ENCODE results near the gene TCHP. TPM values are rescaled to one million over a fixed set of nuclear protein-coding genes. Genes with fewer than 3 reads are reported as not detected.

Gene TCHP
- total RNA-seq, 1 experiment from 2014 or later: 13.3 TPM

DNA sequence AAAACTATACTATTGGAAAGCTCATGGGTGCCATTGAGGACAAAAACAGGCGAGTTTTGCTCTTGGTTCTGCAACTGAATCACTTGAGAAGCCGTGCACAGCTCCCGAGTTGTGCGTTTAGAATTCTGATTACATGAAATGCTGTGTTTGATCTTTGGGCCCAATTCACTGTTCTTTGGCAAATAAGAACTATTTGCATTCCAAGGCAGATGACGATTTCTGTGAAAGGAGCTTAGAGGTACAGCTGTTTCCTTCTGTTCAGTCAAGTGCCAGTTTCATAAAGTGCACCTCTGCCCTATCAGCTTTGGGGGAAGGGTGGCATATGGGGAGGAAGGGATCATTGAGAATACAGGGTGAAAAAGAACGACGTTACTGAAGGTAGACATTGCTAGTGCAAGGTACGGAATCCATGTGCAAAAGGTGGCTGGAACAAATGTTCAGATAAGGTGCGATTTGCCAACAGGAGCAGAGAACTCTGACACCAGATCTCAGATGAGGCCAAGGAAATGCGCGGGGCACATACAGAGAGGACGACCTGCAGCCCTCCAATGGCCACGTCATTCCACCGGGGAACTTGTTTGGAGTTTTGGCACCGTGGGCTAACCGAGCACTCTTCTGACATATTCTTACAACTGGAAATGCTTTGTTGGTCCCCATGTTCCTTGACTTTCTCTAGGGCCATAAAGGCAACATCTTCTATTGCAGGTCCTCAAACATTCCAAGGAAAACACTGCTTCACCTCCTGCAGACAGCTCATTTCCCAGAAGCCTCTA, 30.1 kb downstream of the TCHP start:
- H4K91ac ChIP-seq (ENCODE audit: insufficient read length, low read depth, low read length): no peak overlapping the region
- no peak overlapping the region for H2BK5ac ChIP-seq (ENCODE audit: insufficient read length, low read length)
- H4K5ac ChIP-seq (ENCODE audit: insufficient read length, low read depth, low read length): no peak overlapping the region
- TF ChIP-seq, protein P1, sequence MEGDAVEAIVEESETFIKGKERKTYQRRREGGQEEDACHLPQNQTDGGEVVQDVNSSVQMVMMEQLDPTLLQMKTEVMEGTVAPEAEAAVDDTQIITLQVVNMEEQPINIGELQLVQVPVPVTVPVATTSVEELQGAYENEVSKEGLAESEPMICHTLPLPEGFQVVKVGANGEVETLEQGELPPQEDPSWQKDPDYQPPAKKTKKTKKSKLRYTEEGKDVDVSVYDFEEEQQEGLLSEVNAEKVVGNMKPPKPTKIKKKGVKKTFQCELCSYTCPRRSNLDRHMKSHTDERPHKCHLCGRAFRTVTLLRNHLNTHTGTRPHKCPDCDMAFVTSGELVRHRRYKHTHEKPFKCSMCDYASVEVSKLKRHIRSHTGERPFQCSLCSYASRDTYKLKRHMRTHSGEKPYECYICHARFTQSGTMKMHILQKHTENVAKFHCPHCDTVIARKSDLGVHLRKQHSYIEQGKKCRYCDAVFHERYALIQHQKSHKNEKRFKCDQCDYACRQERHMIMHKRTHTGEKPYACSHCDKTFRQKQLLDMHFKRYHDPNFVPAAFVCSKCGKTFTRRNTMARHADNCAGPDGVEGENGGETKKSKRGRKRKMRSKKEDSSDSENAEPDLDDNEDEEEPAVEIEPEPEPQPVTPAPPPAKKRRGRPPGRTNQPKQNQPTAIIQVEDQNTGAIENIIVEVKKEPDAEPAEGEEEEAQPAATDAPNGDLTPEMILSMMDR (conservative IDR thresholded peaks at IDR 0.05): no peak
- H3K14ac ChIP-seq (ENCODE audit: insufficient read depth, low read length): no peak overlapping the region
- H2BK15ac ChIP-seq (ENCODE audit: low read depth, low read length): no peak overlapping the region
- H2AK5ac ChIP-seq (ENCODE audit: insufficient read length, low read length): no peak overlapping the region
- H3K23me2 ChIP-seq (ENCODE audit: insufficient read length, low read depth, low read length, poor library complexity, severe bottlenecking): no peaks in the 10 kb centered on the region
- DNase-seq: no peak
- no peak overlapping the region for H3K4me3 Mint-ChIP-seq
- no peak overlapping the region for H3T11ph ChIP-seq (ENCODE audit: low read length)
- no peaks in the 10 kb centered on the region for H3K9me3 Mint-ChIP-seq
- H3K18ac ChIP-seq (ENCODE audit: insufficient read length, low read depth, low read length): no peak overlapping the region
- H3K9me3 ChIP-seq (ENCODE audit: control insufficient read depth, low read depth, low read length): no peaks in the 10 kb centered on the region
- no peaks in the 10 kb centered on the region for H3K79me1 ChIP-seq (ENCODE audit: insufficient read depth, low read depth, low read length, poor library complexity, severe bottlenecking)
- H3K4ac ChIP-seq (ENCODE audit: low read depth, low read length): no peak overlapping the region
- no peak overlapping the region for H2AFZ ChIP-seq (ENCODE audit: low read length)
- no peak overlapping the region for H2BK12ac ChIP-seq (ENCODE audit: insufficient read length, low read depth, low read length)
- H3K79me2 ChIP-seq (ENCODE audit: insufficient read depth, low read length): no peaks in the 10 kb centered on the region
- no peak overlapping the region for H3K27ac ChIP-seq (ENCODE audit: insufficient read length, low read depth, low read length)
- H3K4me1 ChIP-seq (ENCODE audit: insufficient read depth, low read length): no peaks in the 10 kb centered on the region
- H4K8ac ChIP-seq (replicated peaks; ENCODE audit: insufficient read length, low read depth, low read length): no peak overlapping the region
- no peak overlapping the region for H3K56ac ChIP-seq (ENCODE audit: insufficient read length, low read depth, low read length)
- WGBS (ENCODE audit: extremely low coverage, insufficient read length, low lambda C conversion rate): no CpG with 5 or more reads among the region's 16 CpGs
- no peak overlapping the region for H2BK120ac ChIP-seq (ENCODE audit: low read depth, low read length, poor library complexity, severe bottlenecking)
- H3K23ac ChIP-seq (ENCODE audit: insufficient read length, low read depth, low read length): no peak overlapping the region
- no peak overlapping the region for H3K4me2 ChIP-seq (ENCODE audit: insufficient read depth, insufficient read length, low read length)
- H3K36me3 Mint-ChIP-seq (ENCODE audit: insufficient read depth in 1 of 3, low read depth in 3 of 3): peaks cover 9 to 31% (median 20%) of the 10 kb centered on the region in 3 experiments; a peak in 6 of 7 replicates
- no peaks in the 10 kb centered on the region for H4K20me1 ChIP-seq (ENCODE audit: control insufficient read depth, insufficient read depth, insufficient read length)
- no peak overlapping the region for H2BK20ac ChIP-seq (ENCODE audit: low read depth, low read length, poor library complexity, severe bottlenecking)
- no peaks in the 10 kb centered on the region for H3K27me3 ChIP-seq (ENCODE audit: insufficient read depth, low read length)
- H3K27me3 Mint-ChIP-seq (ENCODE audit: low read depth): no peaks in the 10 kb centered on the region
- H3K27ac Mint-ChIP-seq: no peak overlapping the region
- peaks cover 0 to 4% of the 10 kb centered on the region in 2 experiments; a peak in 3 of 4 replicates for H3K4me1 Mint-ChIP-seq
- H3K9ac ChIP-seq (ENCODE audit: extremely low read depth, insufficient read length, low read length): no peak overlapping the region

Measured in H9 (cell line).